Measurements from ENCODE around the gene HLA-DPB1. TPM values are rescaled to one million over a fixed set of nuclear protein-coding genes. Genes with fewer than 3 reads are reported as not detected.

Gene HLA-DPB1
- total and polyA plus RNA-seq, 9 of the 15 experiments (the other 6 are each of a cell fraction or from before 2014, with no cell fraction given): 0.07 to 1.2 (median 0.51) TPM

DNA sequence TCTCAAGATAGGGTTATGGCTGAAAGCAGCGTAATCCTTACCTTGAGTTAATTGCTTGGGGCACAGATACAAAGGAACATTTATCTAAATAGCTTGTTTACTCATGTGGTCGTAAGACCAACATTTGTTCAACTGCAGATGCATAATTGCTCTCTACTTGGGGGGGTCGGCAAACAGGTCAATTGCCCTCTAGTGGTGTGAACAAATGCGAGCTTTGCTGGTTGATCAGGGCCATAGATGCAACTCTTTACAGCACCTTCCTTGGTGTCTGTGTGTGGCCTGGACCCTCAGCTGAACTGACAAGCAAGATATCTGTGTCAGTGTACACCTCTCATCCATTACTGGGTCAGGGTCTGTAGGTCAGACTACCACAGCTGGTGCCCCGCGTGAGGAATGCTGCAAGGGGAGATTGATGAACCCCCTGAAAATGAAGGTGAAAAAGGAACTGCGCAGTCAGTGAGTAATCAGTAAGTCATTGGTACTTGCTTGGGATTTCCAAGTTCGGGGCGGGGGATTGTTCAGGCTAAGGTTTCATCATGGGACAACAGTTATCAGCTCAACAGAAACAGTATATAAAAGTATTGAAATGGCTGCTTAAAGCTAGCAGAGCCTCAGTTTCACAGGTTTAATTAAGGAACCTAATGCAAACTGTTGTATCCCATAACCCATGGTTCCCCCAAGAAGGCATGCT, 26.3 kb upstream of the HLA-DPB1 start:
- no peaks in the 10 kb centered on the region for H3K79me2 ChIP-seq (ENCODE audit: control insufficient read depth, insufficient read depth, low read length)
- H3K27me3 ChIP-seq (ENCODE audit: control insufficient read depth in 2 of 2, insufficient read depth in 2 of 2, low read length in 2 of 2): peaks cover 9 to 19% of the 10 kb centered on the region in 2 experiments; a peak in 3 of 5 replicates
- H3K4me1 ChIP-seq (replicated peaks in 1 of 2; ENCODE audit: control insufficient read depth in 2 of 2, insufficient read depth in 2 of 2, low read length in 2 of 2): no peaks in the 10 kb centered on the region
- DNase-seq (ENCODE audit: extremely low read depth in 1 of 4, low spot score in 3 of 4) (peak in 1 of 4 experiments; percentile 11), FAIRE-seq (no peak), ATAC-seq (peak; percentile 54; the same call in 2 of the 3 replicates)
- POLR2A ChIA-PET: interaction anchor here (0.6 to 1.3 kb wide), 3 partner anchors 77 to 275 kb away, joined by 3 to 5 read pairs (median 4); partner anchors contain the start of gene ZBTB22
- H3K4me2 ChIP-seq (ENCODE audit: insufficient read depth, low read length): no peak overlapping the region
- WGBS (ENCODE audit: insufficient coverage, low coverage, missing lambda C conversion rate): 1% methylated on average over 9 of the region's 9 CpGs
- no TSS peak for BruUV-seq (replicated peaks)
- in situ Hi-C loops (cut with MboI) (no loop called here), intact Hi-C loops (cut with micrococcal nuclease) (no loop called here)
- H3K36me3 ChIP-seq (ENCODE audit: control insufficient read depth, insufficient read depth, low read length): no peaks in the 10 kb centered on the region
- H3K9me1 ChIP-seq (ENCODE audit: control insufficient read depth, insufficient read depth, low read length): no peaks in the 10 kb centered on the region
- H3K27ac ChIP-seq (ENCODE audit: extremely low read depth, low read depth, low read length): no peak overlapping the region
- no peak overlapping the region for H3K9ac ChIP-seq (ENCODE audit: insufficient read depth in 1 of 2, low read depth in 2 of 2, low read length in 2 of 2)
- TF ChIP-seq IFI16 (CRISPR knock-in tag; IDR thresholded peaks at IDR 0.05) (no peak), ZBTB17 (CRISPR knock-in tag; IDR thresholded peaks at IDR 0.05) (no peak), PYGO2 (tag; IDR thresholded peaks at IDR 0.05) (no peak), MYC (IDR thresholded peaks at IDR 0.05; ENCODE audit: low read depth, low read length) (no peak), MYC (CRISPR knock-in tag; IDR thresholded peaks at IDR 0.05; ENCODE audit: borderline replicate concordance, low read depth) (no peak), NFIX (CRISPR knock-in tag; IDR thresholded peaks at IDR 0.05; ENCODE audit: low read depth) (no peak)
- TF ChIP-seq, protein P1, sequence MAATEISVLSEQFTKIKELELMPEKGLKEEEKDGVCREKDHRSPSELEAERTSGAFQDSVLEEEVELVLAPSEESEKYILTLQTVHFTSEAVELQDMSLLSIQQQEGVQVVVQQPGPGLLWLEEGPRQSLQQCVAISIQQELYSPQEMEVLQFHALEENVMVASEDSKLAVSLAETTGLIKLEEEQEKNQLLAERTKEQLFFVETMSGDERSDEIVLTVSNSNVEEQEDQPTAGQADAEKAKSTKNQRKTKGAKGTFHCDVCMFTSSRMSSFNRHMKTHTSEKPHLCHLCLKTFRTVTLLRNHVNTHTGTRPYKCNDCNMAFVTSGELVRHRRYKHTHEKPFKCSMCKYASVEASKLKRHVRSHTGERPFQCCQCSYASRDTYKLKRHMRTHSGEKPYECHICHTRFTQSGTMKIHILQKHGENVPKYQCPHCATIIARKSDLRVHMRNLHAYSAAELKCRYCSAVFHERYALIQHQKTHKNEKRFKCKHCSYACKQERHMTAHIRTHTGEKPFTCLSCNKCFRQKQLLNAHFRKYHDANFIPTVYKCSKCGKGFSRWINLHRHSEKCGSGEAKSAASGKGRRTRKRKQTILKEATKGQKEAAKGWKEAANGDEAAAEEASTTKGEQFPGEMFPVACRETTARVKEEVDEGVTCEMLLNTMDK (IDR thresholded peaks at IDR 0.05; ENCODE audit: borderline replicate concordance, insufficient read depth, low read depth, low read length, poor library complexity, severe bottlenecking): peak; percentile 8
- TF ChIP-seq, protein P2, sequence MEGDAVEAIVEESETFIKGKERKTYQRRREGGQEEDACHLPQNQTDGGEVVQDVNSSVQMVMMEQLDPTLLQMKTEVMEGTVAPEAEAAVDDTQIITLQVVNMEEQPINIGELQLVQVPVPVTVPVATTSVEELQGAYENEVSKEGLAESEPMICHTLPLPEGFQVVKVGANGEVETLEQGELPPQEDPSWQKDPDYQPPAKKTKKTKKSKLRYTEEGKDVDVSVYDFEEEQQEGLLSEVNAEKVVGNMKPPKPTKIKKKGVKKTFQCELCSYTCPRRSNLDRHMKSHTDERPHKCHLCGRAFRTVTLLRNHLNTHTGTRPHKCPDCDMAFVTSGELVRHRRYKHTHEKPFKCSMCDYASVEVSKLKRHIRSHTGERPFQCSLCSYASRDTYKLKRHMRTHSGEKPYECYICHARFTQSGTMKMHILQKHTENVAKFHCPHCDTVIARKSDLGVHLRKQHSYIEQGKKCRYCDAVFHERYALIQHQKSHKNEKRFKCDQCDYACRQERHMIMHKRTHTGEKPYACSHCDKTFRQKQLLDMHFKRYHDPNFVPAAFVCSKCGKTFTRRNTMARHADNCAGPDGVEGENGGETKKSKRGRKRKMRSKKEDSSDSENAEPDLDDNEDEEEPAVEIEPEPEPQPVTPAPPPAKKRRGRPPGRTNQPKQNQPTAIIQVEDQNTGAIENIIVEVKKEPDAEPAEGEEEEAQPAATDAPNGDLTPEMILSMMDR (IDR thresholded peaks at IDR 0.05 in 2 of 3, conservative IDR thresholded peaks at IDR 0.05 in 1 of 3; ENCODE audit: insufficient read depth in 2 of 3, low read depth in 1 of 3, low read length in 3 of 3): peak; percentile 37 to 56 (median 42); a peak in 4 of 6 replicates
- no peak overlapping the region for H2AFZ ChIP-seq (ENCODE audit: low read depth, low read length)
- H3K9me3 ChIP-seq (replicated peaks; ENCODE audit: control insufficient read depth, insufficient read depth, low read depth, low read length): no peaks in the 10 kb centered on the region
- CTCF ChIA-PET (ENCODE audit: low intra/inter-chr PET ratio): interaction anchor here (0.6 kb wide), 1 partner anchor 89 kb away, joined by 4 read pairs; no protein-coding TSS in a partner anchor
- no peak overlapping the region for H3K4me3 ChIP-seq
- H4K20me1 ChIP-seq (replicated peaks; ENCODE audit: control insufficient read depth, insufficient read depth, low read length): no peaks in the 10 kb centered on the region

Data from K562 (cell line).